Fibroblast of the aortic adventitia (primary cell): ENCODE results near the gene DYNLL2. TPM values are rescaled to one million over a fixed set of nuclear protein-coding genes. Genes with fewer than 3 reads are reported as not detected.

ENCODE experiments used
- DNase-seq: peaks from one replicate; pipeline ENCODE4 v3.0.0-alpha.2; 2010; ENCODE audit warnings: low read depth
- H3K4me3 ChIP-seq: 2 replicates; pipeline ENCODE4 v1.5.1; 2011; ENCODE audit warnings: low read depth, mild to moderate bottlenecking, control low read depth, low read length, moderate library complexity
- CTCF ChIP-seq: IDR thresholded peaks from 2 replicates; pipeline ENCODE4 v1.5.1; 2011; ENCODE audit warnings: mild to moderate bottlenecking, low read length, control low read depth, inconsistent platforms; ENCODE audit not compliant: insufficient read depth
- total RNA-seq: library from RNA; depleted of rRNA; stranded (reverse); fragments of >200 nt; gene quantifications from 2 replicates; pipeline ENCODE4 v1.2.3, GENCODE V29; 2012; ENCODE audit warnings: low replicate concordance

The DYNLL2 gene
- total RNA-seq, 1 donor: 17.4 TPM

- no peak for TF ChIP-seq CTCF
- no peak for DNase-seq
- no peak overlapping the region for H3K4me3 ChIP-seq
Observed at GRCh38 chr17:58052945-58053715, 30.1 kb upstream of the DYNLL2 start.

- DNase-seq: no peak
- TF ChIP-seq CTCF: no peak
- H3K4me3 ChIP-seq: no peak overlapping the region
Observed at GRCh38 chr17:58054641-58055040, 28.6 kb upstream of the DYNLL2 start.

- no peak overlapping the region for H3K4me3 ChIP-seq
- no peak for DNase-seq
- TF ChIP-seq CTCF: no peak
Observed at GRCh38 chr17:58056476-58056875, 26.7 kb upstream of the DYNLL2 start.

- DNase-seq: no peak
- no peak overlapping the region for H3K4me3 ChIP-seq
- TF ChIP-seq CTCF: no peak
Observed at GRCh38 chr17:58059141-58059540, 24.1 kb upstream of the DYNLL2 start.

GRCh38 chr17:58060596-58061191 lies 22.5 kb upstream of the DYNLL2 start:
- peak; percentile 15 for DNase-seq
- no peak for TF ChIP-seq CTCF
- H3K4me3 ChIP-seq: no peak overlapping the region

GRCh38 chr17:58061672-58062071 lies 21.5 kb upstream of the DYNLL2 start:
- no peak for TF ChIP-seq CTCF
- no peak for DNase-seq
- no peak overlapping the region for H3K4me3 ChIP-seq
